CMK (cell line): ENCODE measurements around the gene WFDC11.

Experiments
- DNase-seq: peaks from one replicate; pipeline ENCODE4 v3.0.0-alpha.2; 2010; ENCODE audit warnings: low read depth

Gene WFDC11

GRCh38 chr20:45626540-45626939 is 43.5 kb downstream of the WFDC11 start:
- DNase-seq: no peak

- no peak for DNase-seq
Measured at GRCh38 chr20:45621593-45621992, 48.4 kb downstream of the WFDC11 start.

- DNase-seq: no peak
Measured at GRCh38 chr20:45617591-45617990, 52.4 kb downstream of the WFDC11 start.

GRCh38 chr20:45612314-45612713 is 57.7 kb downstream of the WFDC11 start:
- DNase-seq: no peak

- no peak for DNase-seq
Measured at GRCh38 chr20:45611054-45611453, 59.0 kb downstream of the WFDC11 start.

GRCh38 chr20:45607810-45608209 is 62.2 kb downstream of the WFDC11 start:
- DNase-seq: no peak
